ENCODE data around the gene RTN1. TPM values are rescaled to one million over a fixed set of nuclear protein-coding genes. Genes with fewer than 3 reads are reported as not detected.

The RTN1 gene
- total and polyA plus RNA-seq, 9 of the 15 experiments (the other 6 are each of a cell fraction or from before 2014, with no cell fraction given): 0.03 to 0.09 TPM; not detected in 7

DNA sequence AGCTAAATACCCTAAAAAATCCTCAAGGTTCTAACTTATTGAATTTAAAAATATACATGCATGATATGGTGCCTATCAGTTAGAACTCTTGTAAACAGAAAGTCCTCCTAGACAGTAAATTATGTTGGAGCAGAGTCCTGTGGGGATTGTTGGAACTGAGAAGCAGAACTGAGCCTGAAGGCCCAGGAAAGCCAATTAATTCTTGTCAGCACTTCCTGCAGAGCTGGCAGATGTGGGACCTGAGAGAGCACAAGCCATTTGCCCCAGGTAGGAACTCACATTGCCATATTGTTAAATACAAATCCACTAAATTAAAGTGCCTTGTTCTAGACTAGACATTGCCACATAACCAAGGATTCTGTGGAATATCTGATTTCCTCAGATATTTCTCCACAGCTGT, 117.1 kb downstream of the RTN1 start:
- Histone ChIP-seq H3K4me3 (no peak overlapping the region), H3K79me2 (ENCODE audit: control insufficient read depth, insufficient read depth, low read length) (no peaks in the 10 kb centered on the region), H3K9me3 (replicated peaks; ENCODE audit: control insufficient read depth, insufficient read depth, low read depth, low read length) (no peaks in the 10 kb centered on the region), H3K9ac (ENCODE audit: insufficient read depth in 1 of 2, low read depth in 2 of 2, low read length in 2 of 2) (no peak overlapping the region), H3K4me1 (replicated peaks in 1 of 2; ENCODE audit: control insufficient read depth in 2 of 2, insufficient read depth in 2 of 2, low read length in 2 of 2) (no peaks in the 10 kb centered on the region), H3K9me1 (ENCODE audit: control insufficient read depth, insufficient read depth, low read length) (no peaks in the 10 kb centered on the region), H3K36me3 (ENCODE audit: control insufficient read depth, insufficient read depth, low read length) (no peaks in the 10 kb centered on the region), H3K27me3 (ENCODE audit: control insufficient read depth in 2 of 2, insufficient read depth in 2 of 2, low read length in 2 of 2) (no peaks in the 10 kb centered on the region), H3K27ac (ENCODE audit: extremely low read depth, low read depth, low read length) (no peak overlapping the region), H2AFZ (ENCODE audit: low read depth, low read length) (no peak overlapping the region), H3K4me2 (ENCODE audit: insufficient read depth, low read length) (no peak overlapping the region), H4K20me1 (replicated peaks; ENCODE audit: control insufficient read depth, insufficient read depth, low read length) (no peaks in the 10 kb centered on the region)
- in situ Hi-C loops (cut with MboI) (no loop called here), intact Hi-C loops (cut with micrococcal nuclease) (no loop called here)
- CTCF ChIA-PET (ENCODE audit: low intra/inter-chr PET ratio): no interaction called here
- POLR2A ChIA-PET: interaction anchor here (1.1 kb wide), 1 partner anchor 12 kb away, joined by 3 read pairs; no protein-coding TSS in a partner anchor
- no TSS peak for BruUV-seq (replicated peaks)
- DNase-seq (ENCODE audit: extremely low read depth in 1 of 4, low spot score in 3 of 4): no peak
- FAIRE-seq: no peak
- no peak for ATAC-seq
- TF ChIP-seq EP300 (IDR thresholded peaks at IDR 0.05; ENCODE audit: low read length) (no peak), NELFE (IDR thresholded peaks at IDR 0.05; ENCODE audit: insufficient read depth, insufficient read length) (no peak), ZNF347 (CRISPR knock-in tag; IDR thresholded peaks at IDR 0.05; ENCODE audit: low read depth) (no peak)
- TF ChIP-seq, protein P1, sequence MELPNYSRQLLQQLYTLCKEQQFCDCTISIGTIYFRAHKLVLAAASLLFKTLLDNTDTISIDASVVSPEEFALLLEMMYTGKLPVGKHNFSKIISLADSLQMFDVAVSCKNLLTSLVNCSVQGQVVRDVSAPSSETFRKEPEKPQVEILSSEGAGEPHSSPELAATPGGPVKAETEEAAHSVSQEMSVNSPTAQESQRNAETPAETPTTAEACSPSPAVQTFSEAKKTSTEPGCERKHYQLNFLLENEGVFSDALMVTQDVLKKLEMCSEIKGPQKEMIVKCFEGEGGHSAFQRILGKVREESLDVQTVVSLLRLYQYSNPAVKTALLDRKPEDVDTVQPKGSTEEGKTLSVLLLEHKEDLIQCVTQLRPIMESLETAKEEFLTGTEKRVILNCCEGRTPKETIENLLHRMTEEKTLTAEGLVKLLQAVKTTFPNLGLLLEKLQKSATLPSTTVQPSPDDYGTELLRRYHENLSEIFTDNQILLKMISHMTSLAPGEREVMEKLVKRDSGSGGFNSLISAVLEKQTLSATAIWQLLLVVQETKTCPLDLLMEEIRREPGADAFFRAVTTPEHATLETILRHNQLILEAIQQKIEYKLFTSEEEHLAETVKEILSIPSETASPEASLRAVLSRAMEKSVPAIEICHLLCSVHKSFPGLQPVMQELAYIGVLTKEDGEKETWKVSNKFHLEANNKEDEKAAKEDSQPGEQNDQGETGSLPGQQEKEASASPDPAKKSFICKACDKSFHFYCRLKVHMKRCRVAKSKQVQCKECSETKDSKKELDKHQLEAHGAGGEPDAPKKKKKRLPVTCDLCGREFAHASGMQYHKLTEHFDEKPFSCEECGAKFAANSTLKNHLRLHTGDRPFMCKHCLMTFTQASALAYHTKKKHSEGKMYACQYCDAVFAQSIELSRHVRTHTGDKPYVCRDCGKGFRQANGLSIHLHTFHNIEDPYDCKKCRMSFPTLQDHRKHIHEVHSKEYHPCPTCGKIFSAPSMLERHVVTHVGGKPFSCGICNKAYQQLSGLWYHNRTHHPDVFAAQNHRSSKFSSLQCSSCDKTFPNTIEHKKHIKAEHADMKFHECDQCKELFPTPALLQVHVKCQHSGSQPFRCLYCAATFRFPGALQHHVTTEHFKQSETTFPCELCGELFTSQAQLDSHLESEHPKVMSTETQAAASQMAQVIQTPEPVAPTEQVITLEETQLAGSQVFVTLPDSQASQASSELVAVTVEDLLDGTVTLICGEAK (IDR thresholded peaks at IDR 0.05): no peak
- TF ChIP-seq, protein P1 (CRISPR knock-in tag; IDR thresholded peaks at IDR 0.05): no peak
- TF ChIP-seq, protein P2, sequence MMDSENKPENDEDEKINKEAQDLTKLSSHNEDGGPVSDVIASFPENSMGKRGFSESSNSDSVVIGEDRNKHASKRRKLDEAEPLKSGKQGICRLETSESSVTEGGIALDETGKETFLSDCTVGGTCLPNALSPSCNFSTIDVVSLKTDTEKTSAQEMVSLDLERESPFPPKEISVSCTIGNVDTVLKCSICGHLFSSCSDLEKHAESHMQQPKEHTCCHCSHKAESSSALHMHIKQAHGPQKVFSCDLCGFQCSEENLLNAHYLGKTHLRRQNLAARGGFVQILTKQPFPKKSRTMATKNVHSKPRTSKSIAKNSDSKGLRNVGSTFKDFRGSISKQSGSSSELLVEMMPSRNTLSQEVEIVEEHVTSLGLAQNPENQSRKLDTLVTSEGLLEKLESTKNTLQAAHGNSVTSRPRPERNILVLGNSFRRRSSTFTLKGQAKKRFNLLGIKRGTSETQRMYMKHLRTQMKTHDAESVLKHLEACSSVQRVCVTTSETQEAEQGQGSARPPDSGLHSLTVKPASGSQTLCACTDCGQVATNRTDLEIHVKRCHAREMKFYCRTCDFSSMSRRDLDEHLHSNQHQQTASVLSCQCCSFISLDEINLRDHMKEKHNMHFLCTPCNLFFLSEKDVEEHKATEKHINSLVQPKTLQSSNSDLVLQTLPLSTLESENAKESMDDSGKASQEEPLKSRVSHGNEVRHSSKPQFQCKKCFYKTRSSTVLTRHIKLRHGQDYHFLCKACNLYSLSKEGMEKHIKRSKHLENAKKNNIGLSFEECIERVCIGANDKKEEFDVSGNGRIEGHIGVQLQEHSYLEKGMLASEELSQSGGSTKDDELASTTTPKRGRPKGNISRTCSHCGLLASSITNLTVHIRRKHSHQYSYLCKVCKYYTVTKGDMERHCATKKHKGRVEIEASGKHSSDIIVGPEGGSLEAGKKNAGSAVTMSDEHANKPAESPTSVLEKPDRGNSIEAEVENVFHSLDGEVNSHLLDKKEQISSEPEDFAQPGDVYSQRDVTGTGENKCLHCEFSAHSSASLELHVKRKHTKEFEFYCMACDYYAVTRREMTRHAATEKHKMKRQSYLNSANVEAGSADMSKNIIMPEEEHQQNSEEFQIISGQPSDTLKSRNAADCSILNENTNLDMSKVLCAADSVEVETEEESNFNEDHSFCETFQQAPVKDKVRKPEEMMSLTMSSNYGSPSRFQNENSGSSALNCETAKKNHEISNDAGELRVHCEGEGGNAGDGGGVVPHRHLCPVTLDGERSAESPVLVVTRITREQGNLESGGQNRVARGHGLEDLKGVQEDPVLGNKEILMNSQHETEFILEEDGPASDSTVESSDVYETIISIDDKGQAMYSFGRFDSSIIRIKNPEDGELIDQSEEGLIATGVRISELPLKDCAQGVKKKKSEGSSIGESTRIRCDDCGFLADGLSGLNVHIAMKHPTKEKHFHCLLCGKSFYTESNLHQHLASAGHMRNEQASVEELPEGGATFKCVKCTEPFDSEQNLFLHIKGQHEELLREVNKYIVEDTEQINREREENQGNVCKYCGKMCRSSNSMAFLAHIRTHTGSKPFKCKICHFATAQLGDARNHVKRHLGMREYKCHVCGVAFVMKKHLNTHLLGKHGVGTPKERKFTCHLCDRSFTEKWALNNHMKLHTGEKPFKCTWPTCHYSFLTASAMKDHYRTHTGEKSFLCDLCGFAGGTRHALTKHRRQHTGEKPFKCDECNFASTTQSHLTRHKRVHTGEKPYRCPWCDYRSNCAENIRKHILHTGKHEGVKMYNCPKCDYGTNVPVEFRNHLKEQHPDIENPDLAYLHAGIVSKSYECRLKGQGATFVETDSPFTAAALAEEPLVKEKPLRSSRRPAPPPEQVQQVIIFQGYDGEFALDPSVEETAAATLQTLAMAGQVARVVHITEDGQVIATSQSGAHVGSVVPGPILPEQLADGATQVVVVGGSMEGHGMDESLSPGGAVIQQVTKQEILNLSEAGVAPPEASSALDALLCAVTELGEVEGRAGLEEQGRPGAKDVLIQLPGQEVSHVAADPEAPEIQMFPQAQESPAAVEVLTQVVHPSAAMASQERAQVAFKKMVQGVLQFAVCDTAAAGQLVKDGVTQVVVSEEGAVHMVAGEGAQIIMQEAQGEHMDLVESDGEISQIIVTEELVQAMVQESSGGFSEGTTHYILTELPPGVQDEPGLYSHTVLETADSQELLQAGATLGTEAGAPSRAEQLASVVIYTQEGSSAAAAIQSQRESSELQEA (IDR thresholded peaks at IDR 0.05; ENCODE audit: low read depth): no peak

Data from K562 (cell line).